Neural cell (in vitro differentiated cells): ENCODE data around the gene GHRL. TPM values are rescaled to one million over a fixed set of nuclear protein-coding genes. Genes with fewer than 3 reads are reported as not detected.

Experiments
- H2AFZ ChIP-seq: fragments of 200-600, 300-800 bp; sonication (generic), shearing (Covaris generic); 2 replicates; pipeline ENCODE4 v1.6.0; 2014; ENCODE audit warnings: low read depth, mild to moderate bottlenecking, antibody characterized with exemption, low read length, moderate library complexity
- H3F3A ChIP-seq: fragments of 200-600 bp; shearing (Covaris generic); 2 replicates; pipeline ENCODE4 v1.6.1; 2016; ENCODE audit warnings: mild to moderate bottlenecking, moderate library complexity, mixed read lengths, antibody characterized with exemption, low read length; ENCODE audit not compliant: insufficient read depth, poor library complexity, severe bottlenecking
- H3K27ac ChIP-seq: fragments of 200-600, 300-800 bp; sonication (generic), shearing (Covaris generic); 2 replicates; pipeline ENCODE4 v1.5.1; 2014; ENCODE audit warnings: mild to moderate bottlenecking, low read length, moderate library complexity
- H3K27me3 ChIP-seq: fragments of 300-800, 200-600 bp; sonication (generic), shearing (Covaris generic); 2 replicates; pipeline ENCODE4 v1.6.0; 2014; ENCODE audit warnings: mild to moderate bottlenecking, low read depth, low read length, moderate library complexity; ENCODE audit not compliant: insufficient read depth
- H3K36me3 ChIP-seq: fragments of 300-800, 200-600 bp; sonication (generic), shearing (Covaris generic); 2 replicates; pipeline ENCODE4 v1.5.1; 2014; ENCODE audit warnings: mild to moderate bottlenecking, antibody characterized with exemption, low read length, moderate library complexity; ENCODE audit not compliant: insufficient read depth
- H3K4me2 ChIP-seq: fragments of 300-800, 200-600 bp; sonication (generic), shearing (Covaris generic); 2 replicates; pipeline ENCODE4 v1.6.0; 2014; ENCODE audit warnings: mild to moderate bottlenecking, low read length
- H3K4me3 ChIP-seq: fragments of 300-800, 200-600 bp; sonication (generic), shearing (Covaris generic); 2 replicates; pipeline ENCODE4 v1.5.1; 2014; ENCODE audit warnings: mild to moderate bottlenecking, low read length, moderate library complexity
- H3K79me2 ChIP-seq: fragments of 200-600 bp; shearing (Covaris generic); replicated peaks from 2 replicates; pipeline ENCODE4 v1.6.0; 2014; ENCODE audit warnings: mild to moderate bottlenecking, low read length, moderate library complexity; ENCODE audit not compliant: insufficient read depth
- H3K9ac ChIP-seq: fragments of 300-800, 200-600 bp; sonication (generic), shearing (Covaris generic); 2 replicates; pipeline ENCODE4 v1.6.1; 2016; ENCODE audit warnings: mild to moderate bottlenecking, low read length, mixed read lengths
- H3K9me2 ChIP-seq: fragments of 200-600 bp; shearing (Covaris generic); 2 replicates; pipeline ENCODE4 v1.6.1; 2016; ENCODE audit warnings: mild to moderate bottlenecking, low read length, mixed read lengths; ENCODE audit not compliant: insufficient read depth
- H3K9me3 ChIP-seq: fragments of 200-600, 300-800 bp; sonication (generic), shearing (Covaris generic); 2 replicates; pipeline ENCODE4 v1.6.1; 2016; ENCODE audit warnings: mild to moderate bottlenecking, mixed run types, low read length, moderate library complexity, mixed read lengths
- H4K20me1 ChIP-seq: fragments of 200-600 bp; shearing (Covaris generic); 2 replicates; pipeline ENCODE4 v1.6.1; 2016; ENCODE audit warnings: mild to moderate bottlenecking, mixed run types; ENCODE audit not compliant: insufficient read depth
- CTCF ChIP-seq: fragments of 450-650 bp; IDR thresholded peaks from 2 replicates; pipeline ENCODE4 v1.5.1; 2014; ENCODE audit warnings: antibody characterized with exemption, mild to moderate bottlenecking, moderate library complexity; ENCODE audit not compliant: poor library complexity, severe bottlenecking
- EP300 ChIP-seq: fragments of 450-650 bp; conservative IDR thresholded peaks from 2 replicates; pipeline ENCODE4 v1.6.1; 2014; ENCODE audit warnings: antibody characterized with exemption, mild to moderate bottlenecking, moderate library complexity; ENCODE audit not compliant: poor library complexity, severe bottlenecking
- EZH2 ChIP-seq: fragments of 200-600, 300-800 bp; shearing (Covaris generic), sonication (generic); IDR thresholded peaks from 2 replicates; pipeline ENCODE4 v1.6.1; 2014; ENCODE audit warnings: antibody characterized with exemption, low read length, borderline replicate concordance, mild to moderate bottlenecking; ENCODE audit not compliant: insufficient read depth, poor library complexity, severe bottlenecking
- MXI1 ChIP-seq: fragments of 450-650 bp; conservative IDR thresholded peaks from 2 replicates; pipeline ENCODE4 v1.6.1; 2014; ENCODE audit warnings: antibody characterized with exemption, mild to moderate bottlenecking; ENCODE audit not compliant: poor library complexity, severe bottlenecking
- POLR2AphosphoS5 ChIP-seq: IDR thresholded peaks from 2 replicates; pipeline ENCODE4 v1.6.1; 2012
- RAD21 ChIP-seq: fragments of 450-650 bp; conservative IDR thresholded peaks from 2 replicates; pipeline ENCODE4 v1.6.1; 2014; ENCODE audit warnings: antibody characterized with exemption, mild to moderate bottlenecking, moderate library complexity
- REST ChIP-seq: IDR thresholded peaks from 2 replicates; pipeline ENCODE4 v1.6.1; 2012; ENCODE audit warnings: borderline replicate concordance
- SMC3 ChIP-seq: fragments of 450-650 bp; conservative IDR thresholded peaks from 2 replicates; pipeline ENCODE4 v1.6.1; 2014; ENCODE audit warnings: antibody characterized with exemption, mild to moderate bottlenecking, moderate library complexity; ENCODE audit not compliant: poor library complexity
- TAF1 ChIP-seq: IDR thresholded peaks from 2 replicates; pipeline ENCODE4 v1.6.1; 2012; ENCODE audit warnings: low read depth
- polyA plus RNA-seq: library from polyadenylated mRNA; depleted of rRNA; stranded (reverse); fragments of >200 nt; gene quantifications from 2 replicates; pipeline ENCODE4 v1.2.3, GENCODE V29; 2014

Gene GHRL
- polyA plus RNA-seq, 1 donor from 2014 or later = 2.8 TPM

- Histone ChIP-seq H3K27ac (no peak overlapping the region), H3K79me2 (no peaks in the 10 kb centered on the region), H4K20me1 (no peaks in the 10 kb centered on the region), H3K36me3 (no peaks in the 10 kb centered on the region), H3K4me3 (no peak overlapping the region), H3F3A (no peaks in the 10 kb centered on the region), H3K4me2 (no peak overlapping the region), H3K9ac (no peak overlapping the region), H3K9me3 (no peaks in the 10 kb centered on the region), H3K9me2 (no peaks in the 10 kb centered on the region), H3K27me3 (no peaks in the 10 kb centered on the region), H2AFZ (no peak overlapping the region)
- TF ChIP-seq RAD21 (no peak), EP300 (no peak), REST (no peak), EZH2 (no peak), CTCF (no peak), MXI1 (no peak), SMC3 (no peak), TAF1 (no peak)
These were observed 51.9 kb downstream of the GHRL start for GRCh38 chr3:10240799-10241198.

- no peak overlapping the region for H3K9ac ChIP-seq
- no peaks in the 10 kb centered on the region for H3K9me2 ChIP-seq
- TF ChIP-seq EP300 (no peak), POLR2AphosphoS5 (no peak), RAD21 (no peak), TAF1 (no peak), CTCF (no peak), MXI1 (no peak), REST (no peak), EZH2 (no peak), SMC3 (no peak)
- H3K36me3 ChIP-seq = no peaks in the 10 kb centered on the region
- no peaks in the 10 kb centered on the region for H3K79me2 ChIP-seq
- no peak overlapping the region for H3K4me3 ChIP-seq
- H2AFZ ChIP-seq = no peak overlapping the region
- no peak overlapping the region for H3K4me2 ChIP-seq
- no peaks in the 10 kb centered on the region for H4K20me1 ChIP-seq
- H3K9me3 ChIP-seq = no peaks in the 10 kb centered on the region
- no peaks in the 10 kb centered on the region for H3F3A ChIP-seq
- H3K27me3 ChIP-seq = no peaks in the 10 kb centered on the region
- no peak overlapping the region for H3K27ac ChIP-seq
These were observed 54.2 kb downstream of the GHRL start for GRCh38 chr3:10238345-10239183.
